ENCODE measurements around the gene SEC22C.
A peak's percentile ranks its signal among the peaks of the same experiment; 100 is the strongest.
"Not testable (repeated sequence)": the region's sequence is repeated elsewhere in the genome, so short reads cannot be mapped to it uniquely, and the experiment has no call there.

The SEC22C gene

GRCh38 chr3:42579346-42579745 lies 2.4 kb downstream of the SEC22C start:
- DNase-seq, result not testable (repeated sequence)

- DNase-seq, result no peak
Observed at GRCh38 chr3:42578054-42578453, 3.7 kb downstream of the SEC22C start.

- DNase-seq, result no peak
Observed at GRCh38 chr3:42575137-42575741, 6.5 kb downstream of the SEC22C start.

GRCh38 chr3:42572278-42572677 lies 9.5 kb downstream of the SEC22C start:
- DNase-seq, result peak; percentile 40

- no peak for DNase-seq
Observed at GRCh38 chr3:42569593-42570142, 12.1 kb downstream of the SEC22C start.

- no peak for DNase-seq
Observed at GRCh38 chr3:42562047-42562907, 19.5 kb downstream of the SEC22C start.

GRCh38 chr3:42557854-42558253 lies 23.9 kb downstream of the SEC22C start:
- DNase-seq, result peak; percentile 67

- DNase-seq, result not testable (repeated sequence)
Observed at GRCh38 chr3:42556817-42557216, 24.9 kb downstream of the SEC22C start.

- DNase-seq, result peak; percentile 78
Observed at GRCh38 chr3:42556089-42556632, 25.6 kb downstream of the SEC22C start.

- DNase-seq, result no peak
Observed at GRCh38 chr3:42552830-42553229, 28.9 kb downstream of the SEC22C start.

GRCh38 chr3:42550250-42550649 lies 31.5 kb downstream of the SEC22C start:
- no peak for DNase-seq

- DNase-seq, result no peak
Observed at GRCh38 chr3:42549131-42549530, 32.6 kb downstream of the SEC22C start.

GRCh38 chr3:42547401-42547945 lies 34.3 kb downstream of the SEC22C start:
- DNase-seq, result peak; percentile 70

- no peak for DNase-seq
Observed at GRCh38 chr3:42546691-42547213, 35.0 kb downstream of the SEC22C start.

- no peak for DNase-seq
Observed at GRCh38 chr3:42545284-42545900, 36.4 kb downstream of the SEC22C start.

- DNase-seq, result no peak
Observed at GRCh38 chr3:42544492-42545283, 37.1 kb downstream of the SEC22C start.

- DNase-seq, result no peak
Observed at GRCh38 chr3:42541079-42541478, 40.7 kb downstream of the SEC22C start.

GRCh38 chr3:42539871-42540714 lies 41.7 kb downstream of the SEC22C start:
- peak; percentile 73 for DNase-seq

GRCh38 chr3:42537350-42537749 lies 44.4 kb downstream of the SEC22C start:
- no peak for DNase-seq

- DNase-seq, result peak; percentile 64
Observed at GRCh38 chr3:42535981-42536784, 45.6 kb downstream of the SEC22C start.

All from CD4-positive, alpha-beta T cell treated with Interleukin-17A for 1 hour (primary cell).